ENCODE results near the gene FIZ1.

FIZ1 gene

GRCh38 chr19:55613396-55613795, 14.1 kb upstream of the FIZ1 start:
- Histone ChIP-seq H3K27ac (ENCODE audit: low read length) (no peak overlapping the region), H3K79me2 (ENCODE audit: low read length) (peaks cover 30% of the 10 kb centered on the region), H3K4me2 (ENCODE audit: low read depth, low read length) (no peak overlapping the region), H3F3A (ENCODE audit: insufficient read depth, low read length) (no peaks in the 10 kb centered on the region), H4K20me1 (ENCODE audit: insufficient read depth, low read length) (no peaks in the 10 kb centered on the region), H3K4me3 (ENCODE audit: low read length) (no peak overlapping the region), H3K4me1 (ENCODE audit: low read length) (no peaks in the 10 kb centered on the region), H3K27me3 (replicated peaks; ENCODE audit: insufficient read depth, low read length) (no peaks in the 10 kb centered on the region), H3K9me3 (replicated peaks; ENCODE audit: insufficient read depth, low read length) (no peaks in the 10 kb centered on the region), H3K9me2 (replicated peaks; ENCODE audit: insufficient read depth, low read length) (no peaks in the 10 kb centered on the region), H3K9ac (ENCODE audit: low read length) (no peak overlapping the region), H2AFZ (ENCODE audit: low read length) (no peak overlapping the region), H3K36me3 (replicated peaks; ENCODE audit: insufficient read depth, low read length) (no peaks in the 10 kb centered on the region)
- no peak for DNase-seq
- TF ChIP-seq EZH2 (optimal IDR thresholded peaks at IDR 0.05; ENCODE audit: low read depth, low read length) (no peak), EZH2phosphoT487 (IDR thresholded peaks at IDR 0.05; ENCODE audit: low read length) (no peak), CTCF (IDR thresholded peaks at IDR 0.05; ENCODE audit: low read length) (no peak)

- peaks cover 37% of the 10 kb centered on the region for H3K79me2 ChIP-seq (ENCODE audit: low read length)
- H3K9me3 ChIP-seq (replicated peaks; ENCODE audit: insufficient read depth, low read length), result no peaks in the 10 kb centered on the region
- TF ChIP-seq EZH2phosphoT487 (IDR thresholded peaks at IDR 0.05; ENCODE audit: low read length) (no peak), EZH2 (optimal IDR thresholded peaks at IDR 0.05; ENCODE audit: low read depth, low read length) (no peak)
- no peaks in the 10 kb centered on the region for H4K20me1 ChIP-seq (ENCODE audit: insufficient read depth, low read length)
- no peak overlapping the region for H3K4me3 ChIP-seq (ENCODE audit: low read length)
- no peaks in the 10 kb centered on the region for H3K4me1 ChIP-seq (ENCODE audit: low read length)
- no peak for DNase-seq
- H3K4me2 ChIP-seq (ENCODE audit: low read depth, low read length), result no peak overlapping the region
- H3K9me2 ChIP-seq (replicated peaks; ENCODE audit: insufficient read depth, low read length), result no peaks in the 10 kb centered on the region
- no peak overlapping the region for H2AFZ ChIP-seq (ENCODE audit: low read length)
- H3K36me3 ChIP-seq (replicated peaks; ENCODE audit: insufficient read depth, low read length), result no peaks in the 10 kb centered on the region
- no peaks in the 10 kb centered on the region for H3K27me3 ChIP-seq (replicated peaks; ENCODE audit: insufficient read depth, low read length)
- no peaks in the 10 kb centered on the region for H3F3A ChIP-seq (ENCODE audit: insufficient read depth, low read length)
- H3K27ac ChIP-seq (ENCODE audit: low read length), result no peak overlapping the region
- H3K9ac ChIP-seq (ENCODE audit: low read length), result no peak overlapping the region
Observed at GRCh38 chr19:55611983-55612645, 12.8 kb upstream of the FIZ1 start.

DNA sequence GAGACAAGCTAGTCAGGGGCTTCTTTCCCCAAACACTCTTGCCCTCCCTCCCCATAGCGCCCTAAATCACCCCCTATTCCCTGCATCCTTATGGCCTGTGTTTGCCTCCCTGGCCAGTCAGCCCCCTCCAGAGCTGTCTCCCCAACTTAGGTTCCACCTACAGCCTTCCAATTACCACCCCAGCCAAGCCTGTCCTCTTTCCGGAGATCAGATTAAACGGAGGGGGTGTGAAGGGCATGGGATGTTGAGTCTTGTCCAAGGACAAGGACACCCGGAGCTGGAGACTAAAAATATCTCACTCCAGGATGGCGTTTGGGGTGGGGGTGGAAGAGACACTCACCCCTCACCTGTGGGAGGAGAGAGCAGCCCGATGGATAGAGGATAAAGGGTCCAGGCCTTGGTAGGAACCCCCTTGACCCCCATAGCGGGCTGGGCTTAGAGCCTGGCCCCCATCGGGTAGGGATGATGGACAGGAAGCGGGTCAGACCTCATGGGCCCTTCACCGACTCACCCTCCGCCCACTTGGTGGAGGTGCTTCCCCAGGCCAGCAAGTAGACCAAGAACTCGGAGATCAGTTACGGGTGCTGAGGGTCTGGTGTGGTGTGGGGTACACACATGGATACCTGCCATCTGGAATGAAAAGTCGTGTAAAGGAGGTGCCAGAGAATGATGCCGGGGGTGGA, 12.1 kb upstream of the FIZ1 start:
- Histone ChIP-seq H3K27me3 (replicated peaks; ENCODE audit: insufficient read depth, low read length) (no peaks in the 10 kb centered on the region), H3K79me2 (ENCODE audit: low read length) (peaks cover 44% of the 10 kb centered on the region), H3K4me1 (ENCODE audit: low read length) (peaks cover 5% of the 10 kb centered on the region), H3K36me3 (replicated peaks; ENCODE audit: insufficient read depth, low read length) (no peaks in the 10 kb centered on the region), H3K9me3 (replicated peaks; ENCODE audit: insufficient read depth, low read length) (no peaks in the 10 kb centered on the region), H3K9ac (ENCODE audit: low read length) (no peak overlapping the region), H4K20me1 (ENCODE audit: insufficient read depth, low read length) (no peaks in the 10 kb centered on the region), H2AFZ (ENCODE audit: low read length) (no peak overlapping the region), H3K27ac (ENCODE audit: low read length) (no peak overlapping the region), H3K4me3 (ENCODE audit: low read length) (no peak overlapping the region), H3K4me2 (ENCODE audit: low read depth, low read length) (no peak overlapping the region), H3K9me2 (replicated peaks; ENCODE audit: insufficient read depth, low read length) (no peaks in the 10 kb centered on the region), H3F3A (ENCODE audit: insufficient read depth, low read length) (no peaks in the 10 kb centered on the region)
- no peak for TF ChIP-seq CTCF (IDR thresholded peaks at IDR 0.05; ENCODE audit: low read length)
- TF ChIP-seq EZH2phosphoT487 (IDR thresholded peaks at IDR 0.05; ENCODE audit: low read length), result no peak
- no peak for TF ChIP-seq EZH2 (optimal IDR thresholded peaks at IDR 0.05; ENCODE audit: low read depth, low read length)
- no peak for DNase-seq

GRCh38 chr19:55609326-55609725, 10.0 kb upstream of the FIZ1 start:
- H3K9me2 ChIP-seq (replicated peaks; ENCODE audit: insufficient read depth, low read length), result no peaks in the 10 kb centered on the region
- peaks cover 15% of the 10 kb centered on the region for H3F3A ChIP-seq (ENCODE audit: insufficient read depth, low read length)
- no peak overlapping the region for H3K4me2 ChIP-seq (ENCODE audit: low read depth, low read length)
- no peak overlapping the region for H3K4me3 ChIP-seq (ENCODE audit: low read length)
- no peak for DNase-seq
- peaks cover 11% of the 10 kb centered on the region for H3K4me1 ChIP-seq (ENCODE audit: low read length)
- peaks cover 46% of the 10 kb centered on the region for H3K79me2 ChIP-seq (ENCODE audit: low read length)
- H3K9ac ChIP-seq (ENCODE audit: low read length), result no peak overlapping the region
- no peaks in the 10 kb centered on the region for H3K9me3 ChIP-seq (replicated peaks; ENCODE audit: insufficient read depth, low read length)
- no peak overlapping the region for H2AFZ ChIP-seq (ENCODE audit: low read length)
- no peaks in the 10 kb centered on the region for H3K36me3 ChIP-seq (replicated peaks; ENCODE audit: insufficient read depth, low read length)
- H4K20me1 ChIP-seq (ENCODE audit: insufficient read depth, low read length), result no peaks in the 10 kb centered on the region
- H3K27me3 ChIP-seq (replicated peaks; ENCODE audit: insufficient read depth, low read length), result no peaks in the 10 kb centered on the region
- TF ChIP-seq EZH2 (optimal IDR thresholded peaks at IDR 0.05; ENCODE audit: low read depth, low read length), result no peak
- TF ChIP-seq EZH2phosphoT487 (IDR thresholded peaks at IDR 0.05; ENCODE audit: low read length), result no peak
- TF ChIP-seq CTCF (IDR thresholded peaks at IDR 0.05; ENCODE audit: low read length), result no peak
- no peak overlapping the region for H3K27ac ChIP-seq (ENCODE audit: low read length)
